Breast epithelium (tissue), 4 donors: ENCODE measurements around the gene IL22RA1. TPM values are rescaled to one million over a fixed set of nuclear protein-coding genes. Genes with fewer than 3 reads are reported as not detected.

ENCODE experiments used
- DNase-seq, 2 donors: peaks; one replicate each; pipeline ENCODE4 v3.0.0-alpha.2; 2019; ENCODE audit warnings: low spot score in 2 of 2
- H3K27ac ChIP-seq, 2 donors: fragments of 200-600 bp; sonication (generic) in 1 of 2; one replicate each; pipeline ENCODE4 v1.5.1; 2016 to 2019; ENCODE audit warnings: mild to moderate bottlenecking in 1 of 2
- H3K27me3 ChIP-seq, 2 donors: fragments of 200-600 bp; sonication (generic) in 1 of 2; one replicate each; pipeline versions ENCODE4 v1.5.1 to v1.6.0; 2017 to 2019; ENCODE audit warnings: control low read depth in 1 of 2, mild to moderate bottlenecking in 1 of 2
- H3K36me3 ChIP-seq: fragments of 200-600 bp; one replicate; pipeline ENCODE4 v1.5.1; 2019
- H3K4me1 ChIP-seq, 2 donors: fragments of 200-600 bp; sonication (generic); one replicate each; pipeline ENCODE4 v1.5.1; 2016 to 2019; ENCODE audit warnings: control low read depth in 1 of 2
- H3K4me3 ChIP-seq, 3 donors: fragments of 200-600 bp; sonication (generic); 1 replicate in 2 of 3; 2 replicates in 1 of 3; pipeline ENCODE4 v1.5.1; 2016 to 2019; ENCODE audit warnings: mild to moderate bottlenecking in 3 of 3, moderate library complexity in 2 of 3
- H3K9me3 ChIP-seq, 2 donors: fragments of 200-600 bp; sonication (generic) in 1 of 2; one replicate each; pipeline ENCODE4 v1.5.1; 2016 to 2019; ENCODE audit warnings: control low read depth in 1 of 2
- CTCF ChIP-seq, 3 donors: fragments of 450-650 bp; IDR thresholded peaks; one replicate each; pipeline ENCODE4 v1.5.1; 2016 to 2017; ENCODE audit warnings: antibody characterized with exemption in 3 of 3, mild to moderate bottlenecking in 3 of 3, moderate library complexity in 3 of 3
- POLR2A ChIP-seq: fragments of 450-650 bp; IDR thresholded peaks from one replicate; pipeline ENCODE4 v1.6.1; 2016; ENCODE audit warnings: antibody characterized with exemption, mild to moderate bottlenecking, moderate library complexity
- POLR2AphosphoS5 ChIP-seq, 3 donors: sonication (generic); formaldehyde crosslinking; IDR thresholded peaks; one replicate each; pipeline ENCODE4 v1.6.1; 2017; ENCODE audit warnings: antibody characterized with exemption in 3 of 3
- intact Hi-C: fragments of 100-400 bp; cut with DNase I; formaldehyde crosslinking; loops from one replicate; pipeline ENCODE4 v1.15.1; 2023; ENCODE audit warnings: low total_unique reads
- total RNA-seq, 3 donors: library from RNA; depleted of rRNA; stranded (reverse); fragments of >200 nt; gene quantifications; one replicate each; pipeline ENCODE4 v1.1.0, GENCODE V29; 2016

IL22RA1 gene
- total RNA-seq, 3 donors from 2014 or later: 0.73 to 0.98 TPM; not detected in 1

GRCh38 chr1:24139222-24139489 is 3.8 kb downstream of the IL22RA1 start:
- TF ChIP-seq POLR2A (no peak), CTCF (IDR thresholded peaks at IDR 0.05) (no peak), POLR2AphosphoS5 (IDR thresholded peaks at IDR 0.05) (no peak)
- DNase-seq: no peak
- Histone ChIP-seq H3K4me1 (no peaks in the 10 kb centered on the region), H3K4me3 (no peak overlapping the region), H3K9me3 (no peaks in the 10 kb centered on the region), H3K36me3 (no peaks in the 10 kb centered on the region), H3K27ac (no peak overlapping the region), H3K27me3 (no peaks in the 10 kb centered on the region)
- intact Hi-C loops: no loop called here

GRCh38 chr1:24138476-24139221 is 4.3 kb downstream of the IL22RA1 start:
- Histone ChIP-seq H3K9me3 (no peaks in the 10 kb centered on the region), H3K4me1 (no peaks in the 10 kb centered on the region), H3K36me3 (no peaks in the 10 kb centered on the region), H3K27ac (no peak overlapping the region), H3K4me3 (no peak overlapping the region), H3K27me3 (no peaks in the 10 kb centered on the region)
- TF ChIP-seq POLR2A (no peak), CTCF (IDR thresholded peaks at IDR 0.05) (no peak), POLR2AphosphoS5 (IDR thresholded peaks at IDR 0.05) (no peak)
- intact Hi-C loops: no loop called here
- no peak for DNase-seq

GRCh38 chr1:24136956-24137539 is 5.9 kb downstream of the IL22RA1 start:
- Histone ChIP-seq H3K4me1 (no peaks in the 10 kb centered on the region), H3K27ac (no peak overlapping the region), H3K4me3 (no peak overlapping the region), H3K9me3 (no peaks in the 10 kb centered on the region), H3K27me3 (no peaks in the 10 kb centered on the region), H3K36me3 (no peaks in the 10 kb centered on the region)
- no peak for DNase-seq
- intact Hi-C loops: no loop called here
- TF ChIP-seq POLR2A (no peak), CTCF (IDR thresholded peaks at IDR 0.05) (no peak), POLR2AphosphoS5 (IDR thresholded peaks at IDR 0.05) (no peak)

GRCh38 chr1:24134376-24134775 is 8.6 kb downstream of the IL22RA1 start:
- Histone ChIP-seq H3K4me1 (no peaks in the 10 kb centered on the region), H3K9me3 (peaks cover 5 to 11% of the 10 kb centered on the region in 2 donors), H3K4me3 (no peak overlapping the region), H3K27me3 (no peaks in the 10 kb centered on the region), H3K27ac (no peak overlapping the region), H3K36me3 (no peaks in the 10 kb centered on the region)
- DNase-seq: no peak
- TF ChIP-seq CTCF (IDR thresholded peaks at IDR 0.05): no peak
- no peak for TF ChIP-seq POLR2AphosphoS5 (IDR thresholded peaks at IDR 0.05)
- no peak for TF ChIP-seq POLR2A
- intact Hi-C loops: loop anchor here (5.0 kb wide), 1 partner anchor 758 kb away; no protein-coding TSS in a partner anchor

- no peak overlapping the region for H3K4me3 ChIP-seq
- no peaks in the 10 kb centered on the region for H3K4me1 ChIP-seq
- H3K27ac ChIP-seq: no peak overlapping the region
- TF ChIP-seq POLR2AphosphoS5 (IDR thresholded peaks at IDR 0.05) (no peak), POLR2A (no peak), CTCF (IDR thresholded peaks at IDR 0.05) (no peak)
- DNase-seq: no peak
- H3K9me3 ChIP-seq: peaks cover 5 to 11% of the 10 kb centered on the region in 2 donors
- intact Hi-C loops: loop anchor here (5.0 kb wide), 1 partner anchor 758 kb away; no protein-coding TSS in a partner anchor
- H3K36me3 ChIP-seq: no peaks in the 10 kb centered on the region
- H3K27me3 ChIP-seq: no peaks in the 10 kb centered on the region
Observed at GRCh38 chr1:24133819-24134218, 9.1 kb downstream of the IL22RA1 start.
